Fibroblast of villous mesenchyme (primary cell): Measurements from ENCODE around the gene LACTBL1. TPM values are rescaled to one million over a fixed set of nuclear protein-coding genes. Genes with fewer than 3 reads are reported as not detected.

ENCODE experiments used
- DNase-seq: peaks from one replicate; pipeline ENCODE4 v3.0.0-alpha.2; 2010; ENCODE audit warnings: low read depth
- H3K4me3 ChIP-seq: 2 replicates; pipeline ENCODE4 v1.5.1; 2011; ENCODE audit warnings: low read depth, mild to moderate bottlenecking, low read length
- total RNA-seq: library from RNA; depleted of rRNA; stranded (reverse); fragments of >200 nt; gene quantifications from 2 replicates; pipeline ENCODE4 v1.2.3, GENCODE V29; 2012
- TF ChIP-seq, protein P1 (sequence below): IDR thresholded peaks from 2 replicates; pipeline ENCODE4 v1.5.1; 2012; ENCODE audit warnings: low read depth, mild to moderate bottlenecking, low read length; ENCODE audit not compliant: insufficient read depth

The LACTBL1 gene
- total RNA-seq, 1 donor = not detected

DNA sequence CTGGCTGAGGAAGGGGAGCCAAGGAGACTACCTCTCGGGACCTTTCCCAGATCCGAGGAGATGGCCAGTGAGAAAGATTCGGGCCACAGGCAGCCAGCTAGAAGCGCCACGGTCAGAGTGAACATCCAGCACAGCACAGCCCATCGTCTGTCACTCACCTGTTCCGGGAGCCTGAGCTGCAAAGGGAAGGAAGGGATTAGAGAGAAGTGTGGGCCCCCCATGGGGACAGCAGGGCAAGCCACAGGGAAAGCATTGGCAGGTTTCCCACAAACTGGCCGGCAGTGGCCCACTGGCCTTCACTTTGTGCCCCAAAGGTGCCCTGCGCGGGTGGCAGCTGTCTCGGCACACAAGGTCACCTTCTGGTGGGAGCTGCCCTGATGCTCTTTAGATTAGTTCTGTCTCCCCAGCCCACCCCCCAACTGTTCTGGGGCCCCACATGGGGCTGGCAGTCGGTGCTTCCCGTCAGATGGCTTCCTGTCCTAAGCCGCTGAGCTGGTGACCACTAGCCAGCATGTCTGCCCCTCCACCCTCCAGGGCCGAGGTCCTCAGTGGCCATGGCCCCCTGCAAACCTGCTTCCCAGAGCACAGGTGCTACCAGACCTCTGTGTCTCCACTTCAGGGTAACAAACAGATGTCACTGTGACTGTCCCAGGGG is 56.7 kb downstream of the LACTBL1 start:
- no peak for DNase-seq
- H3K4me3 ChIP-seq = no peak overlapping the region

DNA sequence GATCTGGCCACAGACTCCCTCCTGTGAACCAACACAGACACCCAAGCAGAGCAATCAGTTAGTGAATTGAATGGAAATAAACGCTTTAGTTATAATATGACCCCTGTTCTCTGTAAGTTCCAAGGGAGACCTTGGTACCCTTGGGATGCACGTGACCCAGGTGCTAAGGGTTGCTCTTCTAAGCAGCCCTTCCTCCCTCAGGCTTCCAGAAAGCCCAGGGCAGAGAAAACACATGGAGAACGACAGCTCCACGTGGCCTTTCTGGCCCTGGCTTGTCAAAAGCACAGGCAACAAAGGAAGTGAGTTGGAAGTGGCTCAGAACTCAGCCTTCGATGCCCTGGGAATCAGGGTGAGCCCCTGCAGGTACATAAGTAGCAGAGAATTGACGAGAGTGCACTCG is 57.4 kb downstream of the LACTBL1 start:
- DNase-seq = no peak
- TF ChIP-seq, protein P1, sequence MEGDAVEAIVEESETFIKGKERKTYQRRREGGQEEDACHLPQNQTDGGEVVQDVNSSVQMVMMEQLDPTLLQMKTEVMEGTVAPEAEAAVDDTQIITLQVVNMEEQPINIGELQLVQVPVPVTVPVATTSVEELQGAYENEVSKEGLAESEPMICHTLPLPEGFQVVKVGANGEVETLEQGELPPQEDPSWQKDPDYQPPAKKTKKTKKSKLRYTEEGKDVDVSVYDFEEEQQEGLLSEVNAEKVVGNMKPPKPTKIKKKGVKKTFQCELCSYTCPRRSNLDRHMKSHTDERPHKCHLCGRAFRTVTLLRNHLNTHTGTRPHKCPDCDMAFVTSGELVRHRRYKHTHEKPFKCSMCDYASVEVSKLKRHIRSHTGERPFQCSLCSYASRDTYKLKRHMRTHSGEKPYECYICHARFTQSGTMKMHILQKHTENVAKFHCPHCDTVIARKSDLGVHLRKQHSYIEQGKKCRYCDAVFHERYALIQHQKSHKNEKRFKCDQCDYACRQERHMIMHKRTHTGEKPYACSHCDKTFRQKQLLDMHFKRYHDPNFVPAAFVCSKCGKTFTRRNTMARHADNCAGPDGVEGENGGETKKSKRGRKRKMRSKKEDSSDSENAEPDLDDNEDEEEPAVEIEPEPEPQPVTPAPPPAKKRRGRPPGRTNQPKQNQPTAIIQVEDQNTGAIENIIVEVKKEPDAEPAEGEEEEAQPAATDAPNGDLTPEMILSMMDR = no peak
- no peak overlapping the region for H3K4me3 ChIP-seq

More for the DNA sequence above, 56.7 kb downstream of the LACTBL1 start:
- TF ChIP-seq, protein P1 = no peak

DNA sequence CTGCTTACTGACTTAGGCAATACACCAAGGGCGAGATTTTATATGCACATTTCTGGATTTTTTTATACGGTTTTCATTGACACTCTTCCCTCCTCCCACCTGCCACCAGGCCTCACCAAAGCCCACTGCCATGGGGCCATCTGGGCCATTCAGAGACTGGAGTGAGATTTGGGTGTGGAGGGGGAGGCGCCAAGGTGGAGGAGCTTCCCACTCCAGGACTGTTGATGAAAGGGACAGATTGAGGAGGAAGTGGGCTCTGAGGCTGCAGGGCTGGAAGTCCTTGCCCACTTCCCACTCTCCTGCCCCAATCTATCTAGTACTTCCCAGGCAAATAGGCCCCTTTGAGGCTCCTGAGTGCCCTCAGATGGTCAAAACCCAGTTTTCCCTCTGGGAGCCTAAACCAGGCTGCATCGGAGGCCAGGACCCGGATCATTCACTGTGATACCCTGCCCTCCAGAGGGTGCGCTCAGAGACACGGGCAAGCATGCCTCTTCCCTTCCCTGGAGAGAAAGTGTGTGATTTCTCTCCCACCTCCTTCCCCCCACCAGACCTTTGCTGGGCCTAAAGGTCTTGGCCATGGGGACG is 57.9 kb downstream of the LACTBL1 start:
- no peak overlapping the region for H3K4me3 ChIP-seq
- TF ChIP-seq, protein P1 = no peak
- DNase-seq = no peak

GRCh38 chr1:22914156-22914555 is 58.5 kb downstream of the LACTBL1 start:
- DNase-seq = no peak
- H3K4me3 ChIP-seq = no peak overlapping the region
- TF ChIP-seq, protein P1 = no peak

DNA sequence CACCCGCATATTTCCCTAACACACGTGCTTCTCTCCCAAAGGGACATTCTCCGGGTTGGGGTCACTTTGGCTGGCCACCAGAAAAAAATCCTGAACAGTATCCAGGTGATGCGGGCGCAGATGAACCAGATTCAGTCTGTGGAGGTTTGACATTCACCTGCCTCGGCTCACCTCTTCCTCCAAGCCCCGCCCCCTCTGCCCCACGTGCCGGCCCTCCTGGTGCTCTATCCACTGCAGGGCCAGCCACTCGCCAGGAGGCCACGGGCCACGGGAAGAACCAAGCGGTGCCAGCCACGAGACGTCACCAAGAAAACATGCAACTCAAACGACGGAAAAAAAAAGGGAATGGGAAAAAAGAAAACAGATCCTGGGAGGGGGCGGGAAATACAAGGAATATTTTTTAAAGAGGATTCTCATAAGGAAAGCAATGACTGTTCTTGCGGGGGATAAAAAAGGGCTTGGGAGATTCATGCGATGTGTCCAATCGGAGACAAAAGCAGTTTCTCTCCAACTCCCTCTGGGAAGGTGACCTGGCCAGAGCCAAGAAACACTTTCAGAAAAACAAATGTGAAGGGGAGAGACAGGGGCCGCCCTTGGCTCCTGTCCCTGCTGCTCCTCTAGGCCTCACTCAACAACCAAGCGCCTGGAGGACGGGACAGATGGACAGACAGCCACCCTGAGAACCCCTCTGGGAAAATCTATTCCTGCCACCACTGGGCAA is 59.1 kb downstream of the LACTBL1 start:
- H3K4me3 ChIP-seq = no peak overlapping the region
- TF ChIP-seq, protein P1 = no peak
- no peak for DNase-seq

- no peak for DNase-seq
- TF ChIP-seq, protein P1 = no peak
- no peak overlapping the region for H3K4me3 ChIP-seq
These were observed 60.4 kb downstream of the LACTBL1 start for GRCh38 chr1:22912311-22912710.
